Liver (tissue), 9 donors: ENCODE results near the gene RBM10. TPM values are rescaled to one million over a fixed set of nuclear protein-coding genes. Genes with fewer than 3 reads are reported as not detected.

ENCODE experiments used
- DNase-seq: peaks from one replicate; pipeline ENCODE4 v3.0.0-alpha.2; 2017; ENCODE audit warnings: low spot score
- H3K27ac ChIP-seq, 2 donors: one replicate each; pipeline ENCODE4 v1.7.0; 2013; ENCODE audit warnings: inconsistent platforms in 2 of 2, low read length in 2 of 2, control low read depth in 1 of 2, low read depth in 1 of 2, mild to moderate bottlenecking in 1 of 2
- H3K27me3 ChIP-seq, 4 donors: one replicate each; pipeline versions ENCODE4 v1.6.1 to v1.7.0; 2013; ENCODE audit warnings: low read length in 3 of 4, inconsistent platforms in 1 of 4, mild to moderate bottlenecking in 1 of 4, moderate library complexity in 1 of 4; ENCODE audit not compliant: control insufficient read depth in 4 of 4, insufficient read depth in 4 of 4
- H3K36me3 ChIP-seq, 4 donors: one replicate each; pipeline versions ENCODE4 v1.6.1 to v1.7.0; 2013; ENCODE audit warnings: low read length in 3 of 4, mild to moderate bottlenecking in 3 of 4, low read depth in 1 of 4, moderate library complexity in 1 of 4; ENCODE audit not compliant: control insufficient read depth in 4 of 4, insufficient read depth in 3 of 4
- H3K4me1 ChIP-seq, 4 donors: one replicate each; pipeline versions ENCODE4 v1.6.1 to v1.7.0; 2013; ENCODE audit warnings: low read length in 3 of 4, mild to moderate bottlenecking in 3 of 4, moderate library complexity in 1 of 4; ENCODE audit not compliant: control insufficient read depth in 4 of 4, insufficient read depth in 4 of 4
- H3K4me3 ChIP-seq, 3 donors: one replicate each; pipeline versions ENCODE4 v1.6.1 to v1.7.0; 2013; ENCODE audit warnings: low read length in 3 of 3, control low read depth in 1 of 3, low read depth in 1 of 3, mild to moderate bottlenecking in 1 of 3
- H3K9ac ChIP-seq, 2 donors: one replicate each; pipeline ENCODE4 v1.7.0; 2013; ENCODE audit warnings: low read length in 2 of 2, mild to moderate bottlenecking in 2 of 2, moderate library complexity in 2 of 2, control low read depth in 1 of 2, low read depth in 1 of 2
- H3K9me3 ChIP-seq, 4 donors: one replicate each; pipeline versions ENCODE4 v1.6.1 to v1.7.0; 2013; ENCODE audit warnings: low read length in 3 of 4; ENCODE audit not compliant: control insufficient read depth in 4 of 4
- EGR1 ChIP-seq, 2 donors: IDR thresholded peaks; 2 replicates each; pipeline ENCODE4 v1.6.1; 2016 to 2018; ENCODE audit warnings: antibody characterized with exemption in 2 of 2, low read depth in 2 of 2
- FOXA1 ChIP-seq: IDR thresholded peaks from 2 replicates; pipeline ENCODE4 v1.6.1; 2016; ENCODE audit warnings: antibody characterized with exemption
- FOXA2 ChIP-seq: IDR thresholded peaks from 2 replicates; pipeline ENCODE4 v1.6.1; 2016; ENCODE audit warnings: antibody characterized with exemption
- GABPA ChIP-seq, 2 donors: IDR thresholded peaks in 1 of 2; conservative IDR thresholded peaks in 1 of 2; 2 replicates each; pipeline ENCODE4 v1.6.1; 2016; ENCODE audit warnings: antibody characterized with exemption in 2 of 2, mild to moderate bottlenecking in 1 of 2, moderate library complexity in 1 of 2
- HNF4G ChIP-seq: IDR thresholded peaks from 2 replicates; pipeline ENCODE4 v1.6.1; 2016; ENCODE audit warnings: antibody characterized with exemption
- JUND ChIP-seq, 2 donors: IDR thresholded peaks; 2 replicates each; pipeline ENCODE4 v1.6.1; 2016; ENCODE audit warnings: antibody characterized with exemption in 2 of 2
- NR2F2 ChIP-seq: IDR thresholded peaks from 2 replicates; pipeline ENCODE4 v1.6.1; 2016; ENCODE audit warnings: antibody characterized with exemption
- RXRA ChIP-seq, 2 donors: IDR thresholded peaks; 2 replicates each; pipeline ENCODE4 v1.6.1; 2017 to 2018; ENCODE audit warnings: antibody characterized with exemption in 2 of 2, mild to moderate bottlenecking in 1 of 2
- SP1 ChIP-seq: IDR thresholded peaks from 2 replicates; pipeline ENCODE4 v1.6.1; 2018; ENCODE audit warnings: antibody characterized with exemption, mild to moderate bottlenecking
- YY1 ChIP-seq: IDR thresholded peaks from 2 replicates; pipeline ENCODE4 v1.6.1; 2016; ENCODE audit warnings: antibody characterized with exemption, mild to moderate bottlenecking
- WGBS: extraction: QIAGEN DNeasy Blood & Tissue Kit; methylation state at CpG from one replicate; pipeline ENCODE4 v1.1.7; 2013; 5-methylcytosine and 5-hydroxymethylcytosine counted together
- polyA plus RNA-seq, 2 donors: library from polyadenylated mRNA; stranded (reverse) in 1 of 2; unstranded in 1 of 2; fragments of 200-250 nt in 1 of 2; fragments of >200 nt in 1 of 2; fragmentation: Nextera tagmentation in 1 of 2; extraction: Ambion mirVana in 1 of 2; gene quantifications; one replicate each; pipeline versions ENCODE4 v1.2.1 to v1.2.3, GENCODE V29; 2013 to 2015
- total RNA-seq, 2 donors: library from RNA; depleted of rRNA; stranded (reverse); fragments of >200 nt; gene quantifications; one replicate each; pipeline ENCODE4 v1.2.3, GENCODE V29; 2014
- TF ChIP-seq, protein P1 (sequence below): IDR thresholded peaks from 2 replicates; pipeline ENCODE4 v1.6.1; 2016; ENCODE audit warnings: antibody characterized with exemption, mild to moderate bottlenecking
- TF ChIP-seq, protein P2 (sequence below): IDR thresholded peaks from 2 replicates; pipeline ENCODE4 v1.6.1; 2016; ENCODE audit warnings: antibody characterized with exemption
- TF ChIP-seq, protein P3 (sequence below): fragments of 150-350 bp; IDR thresholded peaks from 2 replicates; pipeline ENCODE4 v1.5.1; 2017; ENCODE audit warnings: improper control_type of control experiment, low read depth, low read length; ENCODE audit not compliant: missing input control
- TF ChIP-seq, protein P4 (sequence below): IDR thresholded peaks from 2 replicates; pipeline ENCODE4 v1.6.1; 2016; ENCODE audit warnings: antibody characterized with exemption
- TF ChIP-seq, protein P5 (sequence below): IDR thresholded peaks from 2 replicates; pipeline ENCODE4 v1.6.1; 2016; ENCODE audit warnings: antibody characterized with exemption
- donor health status: healthy.
- donor health status: healthy.
- donor health status: healthy.
- donor health status: healthy.
- donor health status: healthy.

Gene RBM10
- total and polyA plus RNA-seq, 4 donors = 8.2 to 26.6 (median 17.5) TPM

DNA sequence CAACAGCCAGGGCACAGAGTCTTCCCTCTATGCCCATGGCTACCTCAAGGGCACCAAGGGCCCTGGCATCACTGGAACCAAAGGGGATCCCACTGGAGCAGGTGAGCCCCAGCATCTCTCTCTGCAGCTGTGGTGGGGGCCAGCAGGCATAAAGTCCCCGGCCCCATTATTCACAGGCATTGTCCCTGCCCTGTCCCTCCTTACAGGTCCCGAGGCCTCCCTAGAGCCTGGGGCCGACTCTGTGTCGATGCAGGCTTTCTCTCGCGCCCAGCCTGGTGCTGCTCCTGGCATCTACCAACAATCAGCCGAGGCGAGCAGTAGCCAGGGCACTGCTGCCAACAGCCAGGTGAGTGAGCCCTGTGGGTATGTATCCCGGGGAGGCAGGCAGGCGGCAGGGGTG, 36.3 kb downstream of the RBM10 start:
- no peak for DNase-seq
- no peak overlapping the region for H3K27ac ChIP-seq

More for the DNA sequence above, 36.3 kb downstream of the RBM10 start:
- no peaks in the 10 kb centered on the region for H3K27me3 ChIP-seq
- no peak overlapping the region for H3K4me3 ChIP-seq
- 94% methylated on average over 10 of the region's 10 CpGs for WGBS
- H3K4me1 ChIP-seq = no peaks in the 10 kb centered on the region
- H3K9me3 ChIP-seq = no peaks in the 10 kb centered on the region
- H3K36me3 ChIP-seq = peaks cover 5 to 68% (median 12%) of the 10 kb centered on the region in 4 donors
- H3K9ac ChIP-seq = no peak overlapping the region
- TF ChIP-seq, protein P1, sequence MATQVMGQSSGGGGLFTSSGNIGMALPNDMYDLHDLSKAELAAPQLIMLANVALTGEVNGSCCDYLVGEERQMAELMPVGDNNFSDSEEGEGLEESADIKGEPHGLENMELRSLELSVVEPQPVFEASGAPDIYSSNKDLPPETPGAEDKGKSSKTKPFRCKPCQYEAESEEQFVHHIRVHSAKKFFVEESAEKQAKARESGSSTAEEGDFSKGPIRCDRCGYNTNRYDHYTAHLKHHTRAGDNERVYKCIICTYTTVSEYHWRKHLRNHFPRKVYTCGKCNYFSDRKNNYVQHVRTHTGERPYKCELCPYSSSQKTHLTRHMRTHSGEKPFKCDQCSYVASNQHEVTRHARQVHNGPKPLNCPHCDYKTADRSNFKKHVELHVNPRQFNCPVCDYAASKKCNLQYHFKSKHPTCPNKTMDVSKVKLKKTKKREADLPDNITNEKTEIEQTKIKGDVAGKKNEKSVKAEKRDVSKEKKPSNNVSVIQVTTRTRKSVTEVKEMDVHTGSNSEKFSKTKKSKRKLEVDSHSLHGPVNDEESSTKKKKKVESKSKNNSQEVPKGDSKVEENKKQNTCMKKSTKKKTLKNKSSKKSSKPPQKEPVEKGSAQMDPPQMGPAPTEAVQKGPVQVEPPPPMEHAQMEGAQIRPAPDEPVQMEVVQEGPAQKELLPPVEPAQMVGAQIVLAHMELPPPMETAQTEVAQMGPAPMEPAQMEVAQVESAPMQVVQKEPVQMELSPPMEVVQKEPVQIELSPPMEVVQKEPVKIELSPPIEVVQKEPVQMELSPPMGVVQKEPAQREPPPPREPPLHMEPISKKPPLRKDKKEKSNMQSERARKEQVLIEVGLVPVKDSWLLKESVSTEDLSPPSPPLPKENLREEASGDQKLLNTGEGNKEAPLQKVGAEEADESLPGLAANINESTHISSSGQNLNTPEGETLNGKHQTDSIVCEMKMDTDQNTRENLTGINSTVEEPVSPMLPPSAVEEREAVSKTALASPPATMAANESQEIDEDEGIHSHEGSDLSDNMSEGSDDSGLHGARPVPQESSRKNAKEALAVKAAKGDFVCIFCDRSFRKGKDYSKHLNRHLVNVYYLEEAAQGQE = no peak
- TF ChIP-seq FOXA2 (no peak), JUND (IDR thresholded peaks at IDR 0.05) (no peak), RXRA (IDR thresholded peaks at IDR 0.05) (no peak), YY1 (no peak), EGR1 (IDR thresholded peaks at IDR 0.05; ENCODE audit: low read depth in 2 of 2) (no peak), HNF4G (no peak), GABPA (IDR thresholded peaks at IDR 0.05 in 1 of 2, conservative IDR thresholded peaks at IDR 0.05 in 1 of 2) (no peak), SP1 (no peak), FOXA1 (no peak), NR2F2 (no peak)
- TF ChIP-seq, protein P2, sequence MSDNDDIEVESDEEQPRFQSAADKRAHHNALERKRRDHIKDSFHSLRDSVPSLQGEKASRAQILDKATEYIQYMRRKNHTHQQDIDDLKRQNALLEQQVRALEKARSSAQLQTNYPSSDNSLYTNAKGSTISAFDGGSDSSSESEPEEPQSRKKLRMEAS = no peak
- TF ChIP-seq, protein P3, sequence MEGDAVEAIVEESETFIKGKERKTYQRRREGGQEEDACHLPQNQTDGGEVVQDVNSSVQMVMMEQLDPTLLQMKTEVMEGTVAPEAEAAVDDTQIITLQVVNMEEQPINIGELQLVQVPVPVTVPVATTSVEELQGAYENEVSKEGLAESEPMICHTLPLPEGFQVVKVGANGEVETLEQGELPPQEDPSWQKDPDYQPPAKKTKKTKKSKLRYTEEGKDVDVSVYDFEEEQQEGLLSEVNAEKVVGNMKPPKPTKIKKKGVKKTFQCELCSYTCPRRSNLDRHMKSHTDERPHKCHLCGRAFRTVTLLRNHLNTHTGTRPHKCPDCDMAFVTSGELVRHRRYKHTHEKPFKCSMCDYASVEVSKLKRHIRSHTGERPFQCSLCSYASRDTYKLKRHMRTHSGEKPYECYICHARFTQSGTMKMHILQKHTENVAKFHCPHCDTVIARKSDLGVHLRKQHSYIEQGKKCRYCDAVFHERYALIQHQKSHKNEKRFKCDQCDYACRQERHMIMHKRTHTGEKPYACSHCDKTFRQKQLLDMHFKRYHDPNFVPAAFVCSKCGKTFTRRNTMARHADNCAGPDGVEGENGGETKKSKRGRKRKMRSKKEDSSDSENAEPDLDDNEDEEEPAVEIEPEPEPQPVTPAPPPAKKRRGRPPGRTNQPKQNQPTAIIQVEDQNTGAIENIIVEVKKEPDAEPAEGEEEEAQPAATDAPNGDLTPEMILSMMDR = no peak
- TF ChIP-seq, protein P4, sequence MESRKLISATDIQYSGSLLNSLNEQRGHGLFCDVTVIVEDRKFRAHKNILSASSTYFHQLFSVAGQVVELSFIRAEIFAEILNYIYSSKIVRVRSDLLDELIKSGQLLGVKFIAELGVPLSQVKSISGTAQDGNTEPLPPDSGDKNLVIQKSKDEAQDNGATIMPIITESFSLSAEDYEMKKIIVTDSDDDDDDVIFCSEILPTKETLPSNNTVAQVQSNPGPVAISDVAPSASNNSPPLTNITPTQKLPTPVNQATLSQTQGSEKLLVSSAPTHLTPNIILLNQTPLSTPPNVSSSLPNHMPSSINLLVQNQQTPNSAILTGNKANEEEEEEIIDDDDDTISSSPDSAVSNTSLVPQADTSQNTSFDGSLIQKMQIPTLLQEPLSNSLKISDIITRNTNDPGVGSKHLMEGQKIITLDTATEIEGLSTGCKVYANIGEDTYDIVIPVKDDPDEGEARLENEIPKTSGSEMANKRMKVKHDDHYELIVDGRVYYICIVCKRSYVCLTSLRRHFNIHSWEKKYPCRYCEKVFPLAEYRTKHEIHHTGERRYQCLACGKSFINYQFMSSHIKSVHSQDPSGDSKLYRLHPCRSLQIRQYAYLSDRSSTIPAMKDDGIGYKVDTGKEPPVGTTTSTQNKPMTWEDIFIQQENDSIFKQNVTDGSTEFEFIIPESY = no peak
- TF ChIP-seq, protein P5, sequence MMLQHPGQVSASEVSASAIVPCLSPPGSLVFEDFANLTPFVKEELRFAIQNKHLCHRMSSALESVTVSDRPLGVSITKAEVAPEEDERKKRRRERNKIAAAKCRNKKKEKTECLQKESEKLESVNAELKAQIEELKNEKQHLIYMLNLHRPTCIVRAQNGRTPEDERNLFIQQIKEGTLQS = no peak
